Lung (tissue), 12 donors: ENCODE measurements around the gene SHANK1. TPM values are rescaled to one million over a fixed set of nuclear protein-coding genes. Genes with fewer than 3 reads are reported as not detected.

ENCODE experiments used
- ATAC-seq: fragments of 200-7000 bp; cut with Tn5 transposase; one replicate; pipeline ENCODE4 v1.9.1; 2020; ENCODE audit warnings: moderate number of reproducible peaks; ENCODE audit not compliant: insufficient read depth, low FRiP score
- DNase-seq, 3 donors: peaks; one replicate each; pipeline ENCODE4 v3.0.0-alpha.2; 2013 to 2017
- H3K27ac ChIP-seq, 2 donors: one replicate each; pipeline ENCODE4 v1.5.1; 2013; ENCODE audit warnings: mild to moderate bottlenecking in 2 of 2, moderate library complexity in 2 of 2, control low read depth in 1 of 2, inconsistent platforms in 1 of 2, low read depth in 1 of 2, low read length in 1 of 2
- H3K27me3 ChIP-seq, 3 donors: one replicate each; pipeline ENCODE4 v1.5.1; 2013; ENCODE audit warnings: low read length in 2 of 3; ENCODE audit not compliant: control insufficient read depth in 3 of 3, insufficient read depth in 3 of 3
- H3K36me3 ChIP-seq, 4 donors: one replicate each; pipeline ENCODE4 v1.5.1; 2013; ENCODE audit warnings: low read length in 4 of 4, mild to moderate bottlenecking in 1 of 4, moderate library complexity in 1 of 4; ENCODE audit not compliant: control insufficient read depth in 4 of 4, insufficient read depth in 4 of 4
- H3K4me1 ChIP-seq, 5 donors: one replicate each; pipeline ENCODE4 v1.5.1; 2013; ENCODE audit warnings: low read length in 5 of 5, mild to moderate bottlenecking in 2 of 5, moderate library complexity in 1 of 5; ENCODE audit not compliant: control insufficient read depth in 5 of 5, insufficient read depth in 5 of 5
- H3K4me3 ChIP-seq: one replicate; pipeline ENCODE4 v1.5.1; 2013; ENCODE audit warnings: mild to moderate bottlenecking, control low read depth, moderate library complexity
- H3K9ac ChIP-seq, 2 donors: one replicate each; pipeline ENCODE4 v1.5.1; 2013; ENCODE audit warnings: low read length in 2 of 2, control low read depth in 1 of 2; ENCODE audit not compliant: insufficient read depth in 1 of 2
- H3K9me3 ChIP-seq, 4 donors: one replicate each; pipeline ENCODE4 v1.5.1; 2013; ENCODE audit warnings: low read length in 3 of 4, mild to moderate bottlenecking in 1 of 4, moderate library complexity in 1 of 4; ENCODE audit not compliant: control insufficient read depth in 4 of 4, insufficient read depth in 3 of 4
- CTCF ChIP-seq: IDR thresholded peaks from 2 replicates; pipeline ENCODE4 v1.5.1; 2012; ENCODE audit warnings: mild to moderate bottlenecking; ENCODE audit errors: control extremely low read depth, extremely low read depth
- WGBS, 2 donors: extraction: QIAGEN DNeasy Blood & Tissue Kit; methylation state at CpG; one replicate each; pipeline ENCODE4 v1.1.7; 2013; 5-methylcytosine and 5-hydroxymethylcytosine counted together
- polyA plus RNA-seq, 2 donors: library from polyadenylated mRNA; stranded (reverse); fragments of 200-250 nt; gene quantifications; one replicate each; pipeline ENCODE4 v1.2.1, GENCODE V29; 2013
- total RNA-seq, 2 donors: library from RNA; depleted of rRNA in 1 of 2; stranded (reverse); fragments of >200 nt in 1 of 2; gene quantifications; one replicate each; pipeline ENCODE4 v1.2.1, GENCODE V29; 2014 to 2021
- donor health status: control.
- donor health status: control.
- donor health status: Bipolar disorder and iron deficiency.
- donor health status: healthy.
- donor health status: DM: yes; HTN: yes; CAD: no.

Gene SHANK1
- total and polyA plus RNA-seq, 4 donors: 0.15 to 1.2 (median 0.21) TPM

GRCh38 chr19:50705422-50706019, 14.1 kb downstream of the SHANK1 start:
- DNase-seq (peak; percentile 35 to 54 (median 42)), ATAC-seq (no peak)
- peak; percentile 10 for TF ChIP-seq CTCF
- H3K4me1 ChIP-seq: no peaks in the 10 kb centered on the region
- no peak overlapping the region for H3K27ac ChIP-seq
- H3K9ac ChIP-seq: no peak overlapping the region
- WGBS, 2 donors: 42 to 43% methylated on average over 9 of the region's 9 CpGs
- H3K36me3 ChIP-seq: no peaks in the 10 kb centered on the region
- peaks cover 0 to 4% (median 0%) of the 10 kb centered on the region in 4 donors for H3K9me3 ChIP-seq
- no peak overlapping the region for H3K4me3 ChIP-seq
- H3K27me3 ChIP-seq: peaks cover 2 to 24% (median 3%) of the 10 kb centered on the region in 3 donors

- ATAC-seq (no peak), DNase-seq (no peak)
- H3K9me3 ChIP-seq: peaks cover 0 to 3% (median 0%) of the 10 kb centered on the region in 4 donors
- H3K27ac ChIP-seq: no peak overlapping the region
- no peaks in the 10 kb centered on the region for H3K36me3 ChIP-seq
- H3K27me3 ChIP-seq: peaks cover 2 to 24% (median 3%) of the 10 kb centered on the region in 3 donors
- no peak overlapping the region for H3K4me3 ChIP-seq
- TF ChIP-seq CTCF: no peak
- 35 to 38% methylated on average over 22 of the region's 22 CpGs for WGBS, 2 donors
- H3K9ac ChIP-seq: no peak overlapping the region
- H3K4me1 ChIP-seq: no peaks in the 10 kb centered on the region
Observed at GRCh38 chr19:50703915-50704796, 15.4 kb downstream of the SHANK1 start.

GRCh38 chr19:50702871-50703829, 16.5 kb downstream of the SHANK1 start:
- 57 to 58% methylated on average over 46 to 47 of the region's 47 CpGs for WGBS, 2 donors
- no peak for ATAC-seq
- H3K4me3 ChIP-seq: no peak overlapping the region
- H3K9me3 ChIP-seq: peaks cover 0 to 3% (median 0%) of the 10 kb centered on the region in 4 donors
- no peak for DNase-seq
- H3K27me3 ChIP-seq: peaks cover 2 to 21% (median 3%) of the 10 kb centered on the region in 3 donors
- H3K4me1 ChIP-seq: no peaks in the 10 kb centered on the region
- H3K36me3 ChIP-seq: no peaks in the 10 kb centered on the region
- TF ChIP-seq CTCF: no peak
- H3K9ac ChIP-seq: no peak overlapping the region
- H3K27ac ChIP-seq: no peak overlapping the region
